GM23338 (cell line): ENCODE data around the gene KIAA1328. TPM values are rescaled to one million over a fixed set of nuclear protein-coding genes. Genes with fewer than 3 reads are reported as not detected.

Experiments
- ATAC-seq: fragments of 200-7000 bp; cut with Tn5 transposase; 3 replicates; pipeline ENCODE4 v1.9.1; 2020
- DNase-seq: peaks from one replicate; pipeline ENCODE4 v3.0.0-alpha.2; 2015; ENCODE audit warnings: low spot score
- H2AFZ ChIP-seq: fragments of 200-600 bp; sonication (generic); 2 replicates; pipeline ENCODE4 v1.8.0; 2016; ENCODE audit warnings: antibody characterized with exemption, mild to moderate bottlenecking, moderate library complexity
- H3F3A ChIP-seq: fragments of 200-600 bp; sonication (generic); replicated peaks from 2 replicates; pipeline ENCODE4 v1.8.0; 2017; ENCODE audit warnings: antibody characterized with exemption, mixed run types, low read depth
- H3K27ac ChIP-seq: fragments of 200-600 bp; sonication (generic); 2 replicates; pipeline ENCODE4 v1.6.1; 2016; ENCODE audit warnings: low read depth
- H3K27me3 ChIP-seq: fragments of 200-600 bp; sonication (generic); 2 replicates; pipeline ENCODE4 v1.8.0; 2016; ENCODE audit warnings: mild to moderate bottlenecking, mixed run types, moderate library complexity; ENCODE audit not compliant: insufficient read depth
- H3K36me3 ChIP-seq: fragments of 200-600 bp; sonication (generic); 2 replicates; pipeline ENCODE4 v1.8.0; 2016; ENCODE audit warnings: mild to moderate bottlenecking; ENCODE audit not compliant: insufficient read depth
- H3K4me1 ChIP-seq: fragments of 200-600 bp; sonication (generic); 2 replicates; pipeline ENCODE4 v1.8.0; 2016; ENCODE audit warnings: mild to moderate bottlenecking, moderate library complexity; ENCODE audit not compliant: insufficient read depth
- H3K4me2 ChIP-seq: fragments of 200-600 bp; sonication (generic); 2 replicates; pipeline ENCODE4 v1.7.1; 2017; ENCODE audit warnings: mixed run types
- H3K4me3 ChIP-seq: fragments of 200-600 bp; sonication (generic); 2 replicates; pipeline ENCODE4 v1.6.1; 2016; ENCODE audit warnings: mixed run types
- H3K79me2 ChIP-seq: fragments of 200-600 bp; sonication (generic); replicated peaks from 2 replicates; pipeline ENCODE4 v1.8.0; 2017; ENCODE audit warnings: mild to moderate bottlenecking; ENCODE audit not compliant: insufficient read depth
- H3K9me2 ChIP-seq: fragments of 200-600 bp; sonication (generic); 2 replicates; pipeline ENCODE4 v1.8.0; 2017; ENCODE audit not compliant: insufficient read depth
- H4K20me1 ChIP-seq: fragments of 200-600 bp; sonication (generic); replicated peaks from 2 replicates; pipeline ENCODE4 v1.8.0; 2017; ENCODE audit warnings: mild to moderate bottlenecking; ENCODE audit not compliant: insufficient read depth
- H3K27ac Mint-ChIP-seq: 2 replicates; pipeline ENCODE4 v1.8.0; 2020; ENCODE audit warnings: inconsistent platforms, mild to moderate bottlenecking, moderate library complexity, mixed read lengths
- H3K27me3 Mint-ChIP-seq: 3 replicates; pipeline ENCODE4 v1.8.0; 2022; ENCODE audit warnings: low read depth, mild to moderate bottlenecking, moderate library complexity, mixed read lengths, inconsistent platforms; ENCODE audit not compliant: insufficient read depth, poor library complexity
- H3K36me3 Mint-ChIP-seq: 3 replicates; pipeline ENCODE4 v1.8.0; 2021; ENCODE audit warnings: low read depth, mild to moderate bottlenecking, inconsistent platforms, moderate library complexity, mixed read lengths
- H3K4me1 Mint-ChIP-seq: 3 replicates; pipeline ENCODE4 v1.8.0; 2020; ENCODE audit warnings: mild to moderate bottlenecking, inconsistent platforms, mixed read lengths
- H3K4me3 Mint-ChIP-seq: 3 replicates; pipeline ENCODE4 v1.8.0; 2021; ENCODE audit warnings: moderate library complexity, mild to moderate bottlenecking, inconsistent platforms, mixed read lengths
- H3K9me3 Mint-ChIP-seq: 3 replicates; pipeline ENCODE4 v1.8.0; 2020; ENCODE audit warnings: moderate library complexity, mild to moderate bottlenecking, inconsistent platforms, mixed read lengths
- EZH2phosphoT487 ChIP-seq: fragments of 200-600 bp; sonication (generic); IDR thresholded peaks from one replicate; pipeline ENCODE4 v1.8.1; 2018; ENCODE audit warnings: antibody characterized with exemption; ENCODE audit not compliant: unreplicated experiment
- NANOG ChIP-seq: IDR thresholded peaks from 2 replicates; pipeline ENCODE4 v1.6.1; 2016; ENCODE audit warnings: antibody characterized with exemption, borderline replicate concordance
- POLR2AphosphoS5 ChIP-seq: IDR thresholded peaks from 2 replicates; pipeline ENCODE4 v1.6.1; 2016; ENCODE audit warnings: antibody characterized with exemption, low read depth
- STAT1 ChIP-seq: IDR thresholded peaks from one replicate; pipeline ENCODE4 v1.6.1; 2016; ENCODE audit warnings: antibody characterized with exemption; ENCODE audit not compliant: unreplicated experiment
- ZNF114 ChIP-seq: fragments of 250-450 bp; sonication (Bioruptor Pico); IDR thresholded peaks from 2 replicates; pipeline ENCODE4 v1.5.0; 2020; ENCODE audit warnings: mild to moderate bottlenecking, moderate library complexity
- ZNF331 ChIP-seq: fragments of 250-450 bp; sonication (Bioruptor Pico); IDR thresholded peaks from 2 replicates; pipeline ENCODE4 v1.5.0; 2020; ENCODE audit warnings: low read depth, mild to moderate bottlenecking, moderate library complexity
- polyA plus RNA-seq: library from polyadenylated mRNA; unstranded; fragments of >200 nt; fragmentation: Nextera tagmentation; extraction: Ambion mirVana; gene quantifications from 2 replicates; pipeline ENCODE4 v1.2.1, GENCODE V29; 2016
- total RNA-seq: library from RNA; depleted of rRNA; stranded (reverse); fragments of >200 nt; shearing (Covaris generic); gene quantifications from 2 replicates; pipeline ENCODE4 v1.2.3, GENCODE V29; 2014
- TF ChIP-seq, protein P1 (sequence below): fragments of 250-450 bp; sonication (Bioruptor Pico); IDR thresholded peaks from 2 replicates; pipeline ENCODE4 v1.5.0; 2020; ENCODE audit warnings: mild to moderate bottlenecking, moderate library complexity
- TF ChIP-seq, protein P2 (sequence below): IDR thresholded peaks from one replicate; pipeline ENCODE4 v1.6.1; 2018; ENCODE audit warnings: antibody characterized with exemption; ENCODE audit not compliant: unreplicated experiment
- TF ChIP-seq, protein P3 (sequence below), 2 experiments: fragments of 200-600 bp in 1 of 2; sonication (generic) in 1 of 2; conservative IDR thresholded peaks; 2 replicates each; pipeline versions ENCODE4 v1.5.1 to v1.6.1; 2016 to 2017; ENCODE audit warnings: antibody characterized with exemption in 2 of 2, low read depth in 2 of 2, mild to moderate bottlenecking in 2 of 2, moderate library complexity in 1 of 2
- TF ChIP-seq, protein P4 (sequence below): IDR thresholded peaks from 2 replicates; pipeline ENCODE4 v1.6.1; 2016; ENCODE audit warnings: antibody characterized with exemption

KIAA1328 gene
- total and polyA plus RNA-seq, 2 experiments from 2014 or later, result 5.2 to 8.4 TPM

DNA sequence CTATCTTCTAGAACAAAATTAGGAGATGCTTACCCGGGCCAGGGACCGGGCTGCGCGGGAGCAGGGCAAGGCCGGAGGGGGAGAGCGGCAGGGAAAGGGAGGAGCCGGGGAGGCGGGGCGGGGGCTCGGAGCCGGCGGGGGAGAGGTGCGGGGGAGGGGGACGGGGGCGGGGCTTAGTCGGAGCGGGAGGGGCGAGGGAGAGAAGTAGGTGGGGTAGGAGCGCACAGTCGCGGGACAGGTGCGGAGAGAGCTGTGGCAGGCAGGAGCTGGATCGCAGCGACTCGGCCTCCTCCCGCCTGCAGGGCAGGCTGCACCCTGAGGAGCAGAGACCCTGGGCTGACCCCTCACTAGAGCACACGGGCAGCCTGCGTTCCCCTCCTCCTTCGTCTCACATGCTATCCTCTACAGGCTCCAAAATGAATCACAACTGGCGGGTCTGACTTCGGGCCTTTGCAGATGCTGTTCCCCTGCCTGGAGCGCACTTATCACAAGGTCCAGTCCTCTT lies 446.4 kb downstream of the KIAA1328 start:
- Mint-ChIP-seq H3K4me3 (no peak overlapping the region), H3K27me3 (peaks cover 23% of the 10 kb centered on the region), H3K4me1 (peaks cover 15% of the 10 kb centered on the region), H3K9me3 (no peaks in the 10 kb centered on the region; the same call in 2 of the 3 replicates), H3K27ac (no peak overlapping the region), H3K36me3 (no peaks in the 10 kb centered on the region)
- Histone ChIP-seq H3K27ac (no peak overlapping the region), H3K79me2 (no peaks in the 10 kb centered on the region), H3K4me3 (0 out of 2 replicates have a peak overlapping the region, but pooled peaks have one; percentile 26), H3K9me2 (no peaks in the 10 kb centered on the region), H4K20me1 (peaks cover 2% of the 10 kb centered on the region; the same call in 1 of the 2 replicates), H3F3A (no peaks in the 10 kb centered on the region), H2AFZ (no peak overlapping the region), H3K36me3 (no peaks in the 10 kb centered on the region), H3K27me3 (no peaks in the 10 kb centered on the region), H3K4me1 (no peaks in the 10 kb centered on the region), H3K4me2 (0 out of 2 replicates have a peak overlapping the region, but pooled peaks have one; percentile 48)
- ATAC-seq (peak; percentile 74), DNase-seq (peak; percentile 40)
- TF ChIP-seq NANOG, result no peak
- no peak for TF ChIP-seq POLR2AphosphoS5
- TF ChIP-seq, protein P1, sequence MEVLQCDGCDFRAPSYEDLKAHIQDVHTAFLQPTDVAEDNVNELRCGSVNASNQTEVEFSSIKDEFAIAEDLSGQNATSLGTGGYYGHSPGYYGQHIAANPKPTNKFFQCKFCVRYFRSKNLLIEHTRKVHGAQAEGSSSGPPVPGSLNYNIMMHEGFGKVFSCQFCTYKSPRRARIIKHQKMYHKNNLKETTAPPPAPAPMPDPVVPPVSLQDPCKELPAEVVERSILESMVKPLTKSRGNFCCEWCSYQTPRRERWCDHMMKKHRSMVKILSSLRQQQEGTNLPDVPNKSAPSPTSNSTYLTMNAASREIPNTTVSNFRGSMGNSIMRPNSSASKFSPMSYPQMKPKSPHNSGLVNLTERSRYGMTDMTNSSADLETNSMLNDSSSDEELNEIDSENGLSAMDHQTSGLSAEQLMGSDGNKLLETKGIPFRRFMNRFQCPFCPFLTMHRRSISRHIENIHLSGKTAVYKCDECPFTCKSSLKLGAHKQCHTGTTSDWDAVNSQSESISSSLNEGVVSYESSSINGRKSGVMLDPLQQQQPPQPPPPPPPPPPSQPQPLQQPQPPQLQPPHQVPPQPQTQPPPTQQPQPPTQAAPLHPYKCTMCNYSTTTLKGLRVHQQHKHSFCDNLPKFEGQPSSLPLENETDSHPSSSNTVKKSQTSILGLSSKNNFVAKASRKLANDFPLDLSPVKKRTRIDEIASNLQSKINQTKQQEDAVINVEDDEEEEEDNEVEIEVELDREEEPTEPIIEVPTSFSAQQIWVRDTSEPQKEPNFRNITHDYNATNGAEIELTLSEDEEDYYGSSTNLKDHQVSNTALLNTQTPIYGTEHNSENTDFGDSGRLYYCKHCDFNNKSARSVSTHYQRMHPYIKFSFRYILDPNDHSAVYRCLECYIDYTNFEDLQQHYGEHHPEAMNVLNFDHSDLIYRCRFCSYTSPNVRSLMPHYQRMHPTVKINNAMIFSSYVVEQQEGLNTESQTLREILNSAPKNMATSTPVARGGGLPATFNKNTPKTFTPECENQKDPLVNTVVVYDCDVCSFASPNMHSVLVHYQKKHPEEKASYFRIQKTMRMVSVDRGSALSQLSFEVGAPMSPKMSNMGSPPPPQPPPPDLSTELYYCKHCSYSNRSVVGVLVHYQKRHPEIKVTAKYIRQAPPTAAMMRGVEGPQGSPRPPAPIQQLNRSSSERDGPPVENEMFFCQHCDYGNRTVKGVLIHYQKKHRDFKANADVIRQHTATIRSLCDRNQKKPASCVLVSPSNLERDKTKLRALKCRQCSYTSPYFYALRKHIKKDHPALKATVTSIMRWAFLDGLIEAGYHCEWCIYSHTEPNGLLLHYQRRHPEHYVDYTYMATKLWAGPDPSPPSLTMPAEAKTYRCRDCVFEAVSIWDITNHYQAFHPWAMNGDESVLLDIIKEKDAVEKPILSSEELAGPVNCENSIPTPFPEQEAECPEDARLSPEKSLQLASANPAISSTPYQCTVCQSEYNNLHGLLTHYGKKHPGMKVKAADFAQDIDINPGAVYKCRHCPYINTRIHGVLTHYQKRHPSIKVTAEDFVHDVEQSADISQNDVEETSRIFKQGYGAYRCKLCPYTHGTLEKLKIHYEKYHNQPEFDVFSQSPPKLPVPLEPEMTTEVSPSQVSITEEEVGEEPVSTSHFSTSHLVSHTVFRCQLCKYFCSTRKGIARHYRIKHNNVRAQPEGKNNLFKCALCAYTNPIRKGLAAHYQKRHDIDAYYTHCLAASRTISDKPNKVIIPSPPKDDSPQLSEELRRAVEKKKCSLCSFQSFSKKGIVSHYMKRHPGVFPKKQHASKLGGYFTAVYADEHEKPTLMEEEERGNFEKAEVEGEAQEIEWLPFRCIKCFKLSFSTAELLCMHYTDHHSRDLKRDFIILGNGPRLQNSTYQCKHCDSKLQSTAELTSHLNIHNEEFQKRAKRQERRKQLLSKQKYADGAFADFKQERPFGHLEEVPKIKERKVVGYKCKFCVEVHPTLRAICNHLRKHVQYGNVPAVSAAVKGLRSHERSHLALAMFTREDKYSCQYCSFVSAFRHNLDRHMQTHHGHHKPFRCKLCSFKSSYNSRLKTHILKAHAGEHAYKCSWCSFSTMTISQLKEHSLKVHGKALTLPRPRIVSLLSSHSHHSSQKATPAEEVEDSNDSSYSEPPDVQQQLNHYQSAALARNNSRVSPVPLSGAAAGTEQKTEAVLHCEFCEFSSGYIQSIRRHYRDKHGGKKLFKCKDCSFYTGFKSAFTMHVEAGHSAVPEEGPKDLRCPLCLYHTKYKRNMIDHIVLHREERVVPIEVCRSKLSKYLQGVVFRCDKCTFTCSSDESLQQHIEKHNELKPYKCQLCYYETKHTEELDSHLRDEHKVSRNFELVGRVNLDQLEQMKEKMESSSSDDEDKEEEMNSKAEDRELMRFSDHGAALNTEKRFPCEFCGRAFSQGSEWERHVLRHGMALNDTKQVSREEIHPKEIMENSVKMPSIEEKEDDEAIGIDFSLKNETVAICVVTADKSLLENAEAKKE (CRISPR knock-in tag), result no peak
- TF ChIP-seq, protein P2, sequence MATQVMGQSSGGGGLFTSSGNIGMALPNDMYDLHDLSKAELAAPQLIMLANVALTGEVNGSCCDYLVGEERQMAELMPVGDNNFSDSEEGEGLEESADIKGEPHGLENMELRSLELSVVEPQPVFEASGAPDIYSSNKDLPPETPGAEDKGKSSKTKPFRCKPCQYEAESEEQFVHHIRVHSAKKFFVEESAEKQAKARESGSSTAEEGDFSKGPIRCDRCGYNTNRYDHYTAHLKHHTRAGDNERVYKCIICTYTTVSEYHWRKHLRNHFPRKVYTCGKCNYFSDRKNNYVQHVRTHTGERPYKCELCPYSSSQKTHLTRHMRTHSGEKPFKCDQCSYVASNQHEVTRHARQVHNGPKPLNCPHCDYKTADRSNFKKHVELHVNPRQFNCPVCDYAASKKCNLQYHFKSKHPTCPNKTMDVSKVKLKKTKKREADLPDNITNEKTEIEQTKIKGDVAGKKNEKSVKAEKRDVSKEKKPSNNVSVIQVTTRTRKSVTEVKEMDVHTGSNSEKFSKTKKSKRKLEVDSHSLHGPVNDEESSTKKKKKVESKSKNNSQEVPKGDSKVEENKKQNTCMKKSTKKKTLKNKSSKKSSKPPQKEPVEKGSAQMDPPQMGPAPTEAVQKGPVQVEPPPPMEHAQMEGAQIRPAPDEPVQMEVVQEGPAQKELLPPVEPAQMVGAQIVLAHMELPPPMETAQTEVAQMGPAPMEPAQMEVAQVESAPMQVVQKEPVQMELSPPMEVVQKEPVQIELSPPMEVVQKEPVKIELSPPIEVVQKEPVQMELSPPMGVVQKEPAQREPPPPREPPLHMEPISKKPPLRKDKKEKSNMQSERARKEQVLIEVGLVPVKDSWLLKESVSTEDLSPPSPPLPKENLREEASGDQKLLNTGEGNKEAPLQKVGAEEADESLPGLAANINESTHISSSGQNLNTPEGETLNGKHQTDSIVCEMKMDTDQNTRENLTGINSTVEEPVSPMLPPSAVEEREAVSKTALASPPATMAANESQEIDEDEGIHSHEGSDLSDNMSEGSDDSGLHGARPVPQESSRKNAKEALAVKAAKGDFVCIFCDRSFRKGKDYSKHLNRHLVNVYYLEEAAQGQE, result no peak
- TF ChIP-seq ZNF331, result no peak
- TF ChIP-seq, protein P3, sequence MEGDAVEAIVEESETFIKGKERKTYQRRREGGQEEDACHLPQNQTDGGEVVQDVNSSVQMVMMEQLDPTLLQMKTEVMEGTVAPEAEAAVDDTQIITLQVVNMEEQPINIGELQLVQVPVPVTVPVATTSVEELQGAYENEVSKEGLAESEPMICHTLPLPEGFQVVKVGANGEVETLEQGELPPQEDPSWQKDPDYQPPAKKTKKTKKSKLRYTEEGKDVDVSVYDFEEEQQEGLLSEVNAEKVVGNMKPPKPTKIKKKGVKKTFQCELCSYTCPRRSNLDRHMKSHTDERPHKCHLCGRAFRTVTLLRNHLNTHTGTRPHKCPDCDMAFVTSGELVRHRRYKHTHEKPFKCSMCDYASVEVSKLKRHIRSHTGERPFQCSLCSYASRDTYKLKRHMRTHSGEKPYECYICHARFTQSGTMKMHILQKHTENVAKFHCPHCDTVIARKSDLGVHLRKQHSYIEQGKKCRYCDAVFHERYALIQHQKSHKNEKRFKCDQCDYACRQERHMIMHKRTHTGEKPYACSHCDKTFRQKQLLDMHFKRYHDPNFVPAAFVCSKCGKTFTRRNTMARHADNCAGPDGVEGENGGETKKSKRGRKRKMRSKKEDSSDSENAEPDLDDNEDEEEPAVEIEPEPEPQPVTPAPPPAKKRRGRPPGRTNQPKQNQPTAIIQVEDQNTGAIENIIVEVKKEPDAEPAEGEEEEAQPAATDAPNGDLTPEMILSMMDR (conservative IDR thresholded peaks at IDR 0.05; ENCODE audit: low read depth in 2 of 2), result no peak
- no peak for TF ChIP-seq STAT1
- TF ChIP-seq EZH2phosphoT487, result no peak
- TF ChIP-seq ZNF114 (CRISPR knock-in tag), result no peak
- TF ChIP-seq, protein P4, sequence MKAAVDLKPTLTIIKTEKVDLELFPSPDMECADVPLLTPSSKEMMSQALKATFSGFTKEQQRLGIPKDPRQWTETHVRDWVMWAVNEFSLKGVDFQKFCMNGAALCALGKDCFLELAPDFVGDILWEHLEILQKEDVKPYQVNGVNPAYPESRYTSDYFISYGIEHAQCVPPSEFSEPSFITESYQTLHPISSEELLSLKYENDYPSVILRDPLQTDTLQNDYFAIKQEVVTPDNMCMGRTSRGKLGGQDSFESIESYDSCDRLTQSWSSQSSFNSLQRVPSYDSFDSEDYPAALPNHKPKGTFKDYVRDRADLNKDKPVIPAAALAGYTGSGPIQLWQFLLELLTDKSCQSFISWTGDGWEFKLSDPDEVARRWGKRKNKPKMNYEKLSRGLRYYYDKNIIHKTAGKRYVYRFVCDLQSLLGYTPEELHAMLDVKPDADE, result no peak
